ENCODE data around the gene TTLL5.

The TTLL5 gene

GRCh38 chr14:75905147-75905904, 244.3 kb downstream of the TTLL5 start:
- no peaks in the 10 kb centered on the region for H3K9me3 ChIP-seq (ENCODE audit: control insufficient read depth, low read length)
- H3K27me3 ChIP-seq (ENCODE audit: control insufficient read depth, insufficient read depth, low read length): no peaks in the 10 kb centered on the region
- peak overlapping the region; percentile 40 for H3K27ac ChIP-seq
- no peaks in the 10 kb centered on the region for H3K79me2 ChIP-seq
- no peak for TF ChIP-seq CTCF (IDR thresholded peaks at IDR 0.05)
- H3K4me2 ChIP-seq (ENCODE audit: low read length): peak overlapping the region; percentile 35
- no peak overlapping the region for H2AFZ ChIP-seq
- no peak overlapping the region for H3K4me3 ChIP-seq (ENCODE audit: low read depth, low read length)
- no peak overlapping the region for H3K9ac ChIP-seq
- no peaks in the 10 kb centered on the region for H3K36me3 ChIP-seq (ENCODE audit: control insufficient read depth, insufficient read depth, low read length)
- peaks cover 17% of the 10 kb centered on the region for H3K4me1 ChIP-seq

GRCh38 chr14:75906228-75906627, 245.2 kb downstream of the TTLL5 start:
- Histone ChIP-seq H3K27ac (no peak overlapping the region), H3K36me3 (ENCODE audit: control insufficient read depth, insufficient read depth, low read length) (no peaks in the 10 kb centered on the region), H2AFZ (no peak overlapping the region), H3K79me2 (no peaks in the 10 kb centered on the region), H3K27me3 (ENCODE audit: control insufficient read depth, insufficient read depth, low read length) (no peaks in the 10 kb centered on the region), H3K4me1 (peaks cover 20% of the 10 kb centered on the region), H3K4me2 (ENCODE audit: low read length) (no peak overlapping the region), H3K9me3 (ENCODE audit: control insufficient read depth, low read length) (no peaks in the 10 kb centered on the region), H3K4me3 (ENCODE audit: low read depth, low read length) (no peak overlapping the region), H3K9ac (no peak overlapping the region)
- no peak for TF ChIP-seq CTCF (IDR thresholded peaks at IDR 0.05)

- H3K27ac ChIP-seq: no peak overlapping the region
- H3K79me2 ChIP-seq: no peaks in the 10 kb centered on the region
- no peaks in the 10 kb centered on the region for H3K27me3 ChIP-seq (ENCODE audit: control insufficient read depth, insufficient read depth, low read length)
- peak; percentile 94 for TF ChIP-seq CTCF (IDR thresholded peaks at IDR 0.05)
- no peak overlapping the region for H3K4me3 ChIP-seq (ENCODE audit: low read depth, low read length)
- no peak overlapping the region for H3K9ac ChIP-seq
- H3K9me3 ChIP-seq (ENCODE audit: control insufficient read depth, low read length): no peaks in the 10 kb centered on the region
- no peaks in the 10 kb centered on the region for H3K36me3 ChIP-seq (ENCODE audit: control insufficient read depth, insufficient read depth, low read length)
- H3K4me1 ChIP-seq: peaks cover 20% of the 10 kb centered on the region
- no peak overlapping the region for H2AFZ ChIP-seq
- H3K4me2 ChIP-seq (ENCODE audit: low read length): no peak overlapping the region
These were observed 245.7 kb downstream of the TTLL5 start for GRCh38 chr14:75906680-75907280.

- Histone ChIP-seq H3K9me3 (ENCODE audit: control insufficient read depth, low read length) (no peaks in the 10 kb centered on the region), H3K9ac (no peak overlapping the region), H3K79me2 (no peaks in the 10 kb centered on the region), H3K27ac (no peak overlapping the region), H2AFZ (no peak overlapping the region), H3K27me3 (ENCODE audit: control insufficient read depth, insufficient read depth, low read length) (no peaks in the 10 kb centered on the region), H3K4me2 (ENCODE audit: low read length) (no peak overlapping the region), H3K36me3 (ENCODE audit: control insufficient read depth, insufficient read depth, low read length) (no peaks in the 10 kb centered on the region), H3K4me1 (peaks cover 20% of the 10 kb centered on the region), H3K4me3 (ENCODE audit: low read depth, low read length) (no peak overlapping the region)
- TF ChIP-seq CTCF (IDR thresholded peaks at IDR 0.05): no peak
These were observed 246.8 kb downstream of the TTLL5 start for GRCh38 chr14:75907756-75908359.

Measured in parathyroid adenoma (tissue), 2 donors.